NB4 (cell line): Measurements from ENCODE around the gene SERPINB6.

ENCODE experiments used
- CTCF ChIP-seq: IDR thresholded peaks from one replicate; pipeline ENCODE4 v1.5.1; 2012; ENCODE audit warnings: low read depth, low read length
- MAX ChIP-seq: IDR thresholded peaks from 2 replicates; pipeline ENCODE4 v1.6.1; 2011; ENCODE audit warnings: low read depth, low read length
- POLR2A ChIP-seq: IDR thresholded peaks from 2 replicates; pipeline ENCODE4 v1.6.1; 2011; ENCODE audit warnings: mild to moderate bottlenecking; ENCODE audit not compliant: insufficient read length; ENCODE audit errors: extremely low read depth

GRCh38 chr6:2953098-2953497 is 18.3 kb downstream of the SERPINB6 start:
- TF ChIP-seq CTCF, result no peak
- TF ChIP-seq MAX, result no peak
- no peak for TF ChIP-seq POLR2A
